ENCODE data around the gene GJC2. TPM values are rescaled to one million over a fixed set of nuclear protein-coding genes. Genes with fewer than 3 reads are reported as not detected.

Gene GJC2
- total and polyA plus RNA-seq, 10 of the 15 experiments (the other 5 are each of a cell fraction or from before 2014, with no cell fraction given), result 0.04 to 0.44 (median 0.07) TPM; not detected in 4

GRCh38 chr1:228184152-228184551 lies 34.4 kb downstream of the GJC2 start:
- ChIA-PET POLR2A (no interaction called here), CTCF (no interaction called here), RAD21 (ENCODE audit: unreplicated experiment) (no interaction called here), SMC1A (ENCODE audit: uncharacterized antibody, unreplicated experiment) (no interaction called here)
- H3K27me3 ChIP-seq (replicated peaks in 1 of 2; ENCODE audit: control insufficient read depth in 2 of 2, insufficient read depth in 2 of 2, low read length in 1 of 2), result no peaks in the 10 kb centered on the region
- no peak overlapping the region for H2AFZ ChIP-seq (ENCODE audit: control insufficient read depth, low read depth, low read length)
- no peaks in the 10 kb centered on the region for H4K20me1 ChIP-seq (ENCODE audit: control insufficient read depth, insufficient read depth)
- FAIRE-seq (no peak), DNase-seq (ENCODE audit: low read depth, low spot score) (no peak), ATAC-seq (no peak)
- intact Hi-C loops (cut with micrococcal nuclease; ENCODE audit: unreplicated experiment), result no loop called here
- no peaks in the 10 kb centered on the region for H3K79me2 ChIP-seq (ENCODE audit: control insufficient read depth, insufficient read depth, low read length)
- H3K4me2 ChIP-seq (ENCODE audit: control insufficient read depth, insufficient read depth), result no peak overlapping the region
- no peak overlapping the region for H3K27ac ChIP-seq (ENCODE audit: control insufficient read depth, insufficient read depth)
- H3K36me3 ChIP-seq (ENCODE audit: control insufficient read depth in 2 of 2, insufficient read depth in 2 of 2, low read length in 1 of 2), result no peaks in the 10 kb centered on the region
- H3K9ac ChIP-seq (ENCODE audit: control insufficient read depth, insufficient read depth, low read length), result no peak overlapping the region
- 58% methylated on average over 7 of the region's 7 CpGs for WGBS (ENCODE audit: insufficient coverage, insufficient replicate concordance, low lambda C conversion rate, missing lambda C conversion rate)
- TF ChIP-seq CUX1 (IDR thresholded peaks at IDR 0.05; ENCODE audit: insufficient replicate concordance, low read depth, low read length), result no peak
- no peak for TF ChIP-seq USF2 (IDR thresholded peaks at IDR 0.05; ENCODE audit: borderline replicate concordance, low read depth, low read length)
- no peak for TF ChIP-seq SKIL (IDR thresholded peaks at IDR 0.05; ENCODE audit: low read depth, poor library complexity, severe bottlenecking)
- no peak for TF ChIP-seq ELK1 (IDR thresholded peaks at IDR 0.05; ENCODE audit: low read depth, low read length)
- TF ChIP-seq IKZF1 (conservative IDR thresholded peaks at IDR 0.05), result no peak
- no peaks in the 10 kb centered on the region for H3K4me1 ChIP-seq (ENCODE audit: control insufficient read depth, insufficient read depth, low read length)
- H3K4me3 ChIP-seq, result no peak overlapping the region
- no TSS peak for BruUV-seq (replicated peaks)
- in situ Hi-C loops (cut with MboI), result no loop called here
- no peaks in the 10 kb centered on the region for H3K9me3 ChIP-seq (replicated peaks; ENCODE audit: control insufficient read depth, insufficient read depth, low read length)
